ENCODE results near the gene FUT9. TPM values are rescaled to one million over a fixed set of nuclear protein-coding genes. Genes with fewer than 3 reads are reported as not detected.

Gene FUT9
- total RNA-seq, 1 donor from 2014 or later = 6.3 TPM

DNA sequence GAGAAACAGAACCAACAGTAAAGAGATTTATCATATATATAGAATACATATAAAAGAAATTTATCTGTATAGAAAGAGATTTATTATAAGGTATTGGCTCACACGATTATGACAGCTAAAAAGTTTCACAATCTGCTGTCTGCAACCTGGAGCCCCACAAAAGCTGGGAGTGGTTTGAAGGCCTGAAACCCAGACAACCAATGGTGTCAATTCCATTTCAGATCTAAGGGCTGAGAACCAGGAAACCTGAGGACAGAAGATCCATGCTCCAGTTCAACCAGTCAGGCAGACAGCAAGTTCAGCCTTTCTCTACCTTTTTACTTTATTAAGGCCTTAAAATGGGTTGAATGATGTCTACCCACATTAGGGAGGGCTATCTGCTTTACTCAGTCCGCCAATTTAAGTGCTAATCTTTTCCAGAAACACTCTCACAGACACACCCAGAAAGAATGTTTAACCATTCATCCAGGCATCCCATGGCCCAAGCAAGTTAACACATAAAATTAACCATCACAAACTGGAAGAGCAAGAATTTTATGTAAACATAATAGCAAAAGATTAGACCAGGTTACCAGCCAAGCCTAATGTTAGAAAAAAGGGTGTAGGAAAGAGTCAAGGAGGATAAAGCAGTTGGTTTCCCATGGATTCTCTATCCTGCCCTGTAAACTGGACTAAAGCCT, 170.9 kb downstream of the FUT9 start:
- no peak overlapping the region for H3K9ac ChIP-seq
- H3K36me3 ChIP-seq = no peaks in the 10 kb centered on the region
- H3K4me1 Mint-ChIP-seq = no peaks in the 10 kb centered on the region
- no peaks in the 10 kb centered on the region for H3K27me3 ChIP-seq
- no peaks in the 10 kb centered on the region for H4K20me1 ChIP-seq (ENCODE audit: low read depth)
- TF ChIP-seq, protein P1, sequence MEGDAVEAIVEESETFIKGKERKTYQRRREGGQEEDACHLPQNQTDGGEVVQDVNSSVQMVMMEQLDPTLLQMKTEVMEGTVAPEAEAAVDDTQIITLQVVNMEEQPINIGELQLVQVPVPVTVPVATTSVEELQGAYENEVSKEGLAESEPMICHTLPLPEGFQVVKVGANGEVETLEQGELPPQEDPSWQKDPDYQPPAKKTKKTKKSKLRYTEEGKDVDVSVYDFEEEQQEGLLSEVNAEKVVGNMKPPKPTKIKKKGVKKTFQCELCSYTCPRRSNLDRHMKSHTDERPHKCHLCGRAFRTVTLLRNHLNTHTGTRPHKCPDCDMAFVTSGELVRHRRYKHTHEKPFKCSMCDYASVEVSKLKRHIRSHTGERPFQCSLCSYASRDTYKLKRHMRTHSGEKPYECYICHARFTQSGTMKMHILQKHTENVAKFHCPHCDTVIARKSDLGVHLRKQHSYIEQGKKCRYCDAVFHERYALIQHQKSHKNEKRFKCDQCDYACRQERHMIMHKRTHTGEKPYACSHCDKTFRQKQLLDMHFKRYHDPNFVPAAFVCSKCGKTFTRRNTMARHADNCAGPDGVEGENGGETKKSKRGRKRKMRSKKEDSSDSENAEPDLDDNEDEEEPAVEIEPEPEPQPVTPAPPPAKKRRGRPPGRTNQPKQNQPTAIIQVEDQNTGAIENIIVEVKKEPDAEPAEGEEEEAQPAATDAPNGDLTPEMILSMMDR (IDR thresholded peaks at IDR 0.05) = no peak
- TF ChIP-seq EZH2 (IDR thresholded peaks at IDR 0.05) = no peak
- no peak overlapping the region for H3K4me2 ChIP-seq
- peaks cover 2% of the 10 kb centered on the region for H3K36me3 Mint-ChIP-seq
- H3K27me3 Mint-ChIP-seq (ENCODE audit: insufficient read depth, low read depth) = no peaks in the 10 kb centered on the region
- peaks cover 12% of the 10 kb centered on the region for H3F3A ChIP-seq (ENCODE audit: low read depth)
- no peak overlapping the region for H3K4me3 Mint-ChIP-seq
- no peaks in the 10 kb centered on the region for H3K9me3 ChIP-seq (ENCODE audit: low read depth)
- H2AFZ ChIP-seq (replicated peaks) = no peak overlapping the region
- peaks cover 12% of the 10 kb centered on the region for H3K9me3 Mint-ChIP-seq
- H3K27ac ChIP-seq = no peak overlapping the region
- H3K27ac Mint-ChIP-seq = no peak overlapping the region
- no peaks in the 10 kb centered on the region for H3K79me2 ChIP-seq (ENCODE audit: low read depth)
- peaks cover 10% of the 10 kb centered on the region for H3K4me1 ChIP-seq
- no peak overlapping the region for H3K4me3 ChIP-seq
- DNase-seq (ENCODE audit: low spot score) = no peak

DNA sequence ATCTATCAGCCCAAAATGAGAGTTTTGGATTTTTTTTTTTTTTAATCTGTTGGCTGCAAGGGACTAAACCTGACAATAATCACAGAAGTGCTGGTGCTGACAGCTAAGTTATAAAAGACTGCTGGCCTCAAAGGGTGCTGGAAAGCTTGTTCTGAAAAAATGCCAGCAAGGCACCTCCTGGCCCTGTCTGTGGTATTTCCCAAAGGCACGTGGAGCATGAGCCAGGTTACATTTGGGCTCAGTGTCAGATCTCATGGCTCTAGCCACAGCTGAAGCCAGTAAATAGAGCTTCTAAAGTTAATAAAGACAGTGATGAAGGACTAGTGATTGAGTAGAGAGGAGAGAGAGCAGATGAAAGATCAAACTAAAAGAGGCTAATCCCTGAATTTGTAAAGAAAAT, 178.9 kb downstream of the FUT9 start:
- no peak overlapping the region for H3K9ac ChIP-seq
- H3F3A ChIP-seq (ENCODE audit: low read depth) = no peaks in the 10 kb centered on the region
- H3K79me2 ChIP-seq (ENCODE audit: low read depth) = no peaks in the 10 kb centered on the region
- no peaks in the 10 kb centered on the region for H3K9me3 ChIP-seq (ENCODE audit: low read depth)
- no peaks in the 10 kb centered on the region for H3K27me3 Mint-ChIP-seq (ENCODE audit: insufficient read depth, low read depth)
- no peaks in the 10 kb centered on the region for H4K20me1 ChIP-seq (ENCODE audit: low read depth)
- H3K27me3 ChIP-seq = no peaks in the 10 kb centered on the region
- H3K27ac Mint-ChIP-seq = no peak overlapping the region
- H3K4me3 ChIP-seq = no peak overlapping the region
- H3K4me1 Mint-ChIP-seq = no peaks in the 10 kb centered on the region
- H3K4me1 ChIP-seq = no peaks in the 10 kb centered on the region
- H2AFZ ChIP-seq (replicated peaks) = no peak overlapping the region
- DNase-seq (ENCODE audit: low spot score) = no peak
- no peak overlapping the region for H3K4me2 ChIP-seq
- H3K27ac ChIP-seq = no peak overlapping the region
- H3K36me3 ChIP-seq = no peaks in the 10 kb centered on the region
- H3K4me3 Mint-ChIP-seq = no peak overlapping the region
- TF ChIP-seq, protein P1 (IDR thresholded peaks at IDR 0.05) = no peak
- TF ChIP-seq EZH2phosphoT487 (IDR thresholded peaks at IDR 0.05) (no peak), EZH2 (IDR thresholded peaks at IDR 0.05) (no peak)
- H3K9me3 Mint-ChIP-seq = peaks cover 6% of the 10 kb centered on the region
- H3K36me3 Mint-ChIP-seq = peaks cover 3% of the 10 kb centered on the region

DNA sequence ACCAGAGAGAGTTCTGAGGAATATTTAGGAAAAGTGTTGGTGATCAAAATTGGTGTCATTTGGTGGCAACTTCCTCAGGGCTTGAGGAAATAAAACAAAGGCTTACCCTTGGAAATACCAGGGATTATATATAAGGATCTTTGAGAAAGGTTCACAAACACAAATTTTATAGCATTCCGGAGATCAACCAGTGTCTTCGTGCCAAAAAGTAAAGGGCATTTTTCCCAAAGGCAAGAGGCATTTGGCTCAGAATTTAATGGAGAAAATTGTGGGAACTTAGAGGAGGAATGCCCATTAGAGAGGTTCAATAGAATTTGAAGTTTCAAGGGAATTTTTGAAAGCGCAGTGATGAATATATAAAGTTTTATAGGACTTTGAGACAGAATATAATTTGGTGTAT, 179.5 kb downstream of the FUT9 start:
- H3K79me2 ChIP-seq (ENCODE audit: low read depth) = no peaks in the 10 kb centered on the region
- TF ChIP-seq EZH2 (IDR thresholded peaks at IDR 0.05) (no peak), EZH2phosphoT487 (IDR thresholded peaks at IDR 0.05) (no peak)
- TF ChIP-seq, protein P1 (IDR thresholded peaks at IDR 0.05) = no peak
- H3K4me3 Mint-ChIP-seq = no peak overlapping the region
- peaks cover 6% of the 10 kb centered on the region for H3K9me3 Mint-ChIP-seq
- H3K27me3 ChIP-seq = no peaks in the 10 kb centered on the region
- no peak for DNase-seq (ENCODE audit: low spot score)
- peaks cover 3% of the 10 kb centered on the region for H3K36me3 Mint-ChIP-seq
- H3K36me3 ChIP-seq = no peaks in the 10 kb centered on the region
- no peak overlapping the region for H3K9ac ChIP-seq
- no peak overlapping the region for H3K27ac ChIP-seq
- H3F3A ChIP-seq (ENCODE audit: low read depth) = no peaks in the 10 kb centered on the region
- no peak overlapping the region for H3K4me2 ChIP-seq
- H3K4me3 ChIP-seq = no peak overlapping the region
- H3K4me1 ChIP-seq = no peaks in the 10 kb centered on the region
- H3K27me3 Mint-ChIP-seq (ENCODE audit: insufficient read depth, low read depth) = no peaks in the 10 kb centered on the region
- no peak overlapping the region for H3K27ac Mint-ChIP-seq
- H3K9me3 ChIP-seq (ENCODE audit: low read depth) = no peaks in the 10 kb centered on the region
- no peaks in the 10 kb centered on the region for H3K4me1 Mint-ChIP-seq
- H2AFZ ChIP-seq (replicated peaks) = no peak overlapping the region
- H4K20me1 ChIP-seq (ENCODE audit: low read depth) = no peaks in the 10 kb centered on the region

All from neural progenitor cell (in vitro differentiated cells).